ENCODE results near the gene KIF1A. TPM values are rescaled to one million over a fixed set of nuclear protein-coding genes. Genes with fewer than 3 reads are reported as not detected.
A peak's percentile ranks its signal among the peaks of the same experiment; 100 is the strongest.

Gene KIF1A
- total and polyA plus RNA-seq, 5 donors from 2014 or later, result not detected

- H3K4me1 ChIP-seq (ENCODE audit: control insufficient read depth, insufficient read depth, low read length, poor library complexity, severe bottlenecking), result no peaks in the 10 kb centered on the region
Observed at GRCh38 chr2:240764605-240765004, 55.4 kb downstream of the KIF1A start.

DNA sequence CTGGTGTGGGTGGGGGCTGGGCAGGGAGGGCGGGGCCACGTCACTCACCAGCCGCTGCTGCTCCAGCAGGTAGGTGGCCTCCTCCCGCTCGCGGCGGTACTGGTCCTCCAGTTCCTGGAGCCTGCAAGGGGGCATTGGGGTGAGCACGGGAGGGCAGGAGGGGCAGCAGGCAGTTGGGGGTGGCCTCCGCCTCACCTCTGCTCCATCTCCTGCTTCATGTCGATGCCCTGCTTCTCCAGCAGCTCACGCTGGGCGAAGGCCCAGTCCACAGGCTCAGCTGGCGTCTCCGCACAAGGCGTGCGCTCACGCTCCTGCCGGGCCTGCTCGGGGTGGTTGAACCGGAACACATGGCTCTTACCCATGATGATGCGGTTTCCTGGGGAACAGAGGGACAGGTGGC, 57.0 kb downstream of the KIF1A start:
- Histone ChIP-seq H3K4me1 (ENCODE audit: control insufficient read depth, insufficient read depth, low read length, poor library complexity, severe bottlenecking) (no peaks in the 10 kb centered on the region), H3K4me3 (ENCODE audit: low read depth, low read length) (no peak overlapping the region), H3K27ac (ENCODE audit: insufficient read depth, low read length, poor library complexity, severe bottlenecking) (no peak overlapping the region), H3K27me3 (ENCODE audit: control insufficient read depth, insufficient read depth, low read length) (no peaks in the 10 kb centered on the region), H3K9me3 (ENCODE audit: control insufficient read depth in 2 of 2, low read length in 2 of 2) (no peaks in the 10 kb centered on the region), H3K36me3 (ENCODE audit: control insufficient read depth, insufficient read depth, low read length) (no peaks in the 10 kb centered on the region)
- no peak for DNase-seq
- Mint-ChIP-seq H3K27me3 (no peaks in the 10 kb centered on the region), H3K36me3 (no peaks in the 10 kb centered on the region), H3K4me3 (no peak overlapping the region), H3K4me1 (no peaks in the 10 kb centered on the region), H3K9me3 (no peaks in the 10 kb centered on the region), H3K27ac (no peak overlapping the region)
- ATAC-seq (ENCODE audit: low read depth in 2 of 2), result no peak

More at GRCh38 chr2:240764605-240765004, 55.4 kb downstream of the KIF1A start:
- no peaks in the 10 kb centered on the region for H3K9me3 ChIP-seq (ENCODE audit: control insufficient read depth in 2 of 2, low read length in 2 of 2)
- no peaks in the 10 kb centered on the region for H3K9me3 Mint-ChIP-seq
- no peaks in the 10 kb centered on the region for H3K27me3 ChIP-seq (ENCODE audit: control insufficient read depth, insufficient read depth, low read length)
- H3K27ac Mint-ChIP-seq, result peak overlapping the region in 1 of 3 donors; percentile 87
- H3K36me3 ChIP-seq (ENCODE audit: control insufficient read depth, insufficient read depth, low read length), result no peaks in the 10 kb centered on the region
- no peaks in the 10 kb centered on the region for H3K4me1 Mint-ChIP-seq
- no peaks in the 10 kb centered on the region for H3K36me3 Mint-ChIP-seq
- no peaks in the 10 kb centered on the region for H3K27me3 Mint-ChIP-seq
- H3K4me3 ChIP-seq (ENCODE audit: low read depth, low read length), result no peak overlapping the region
- no peak overlapping the region for H3K27ac ChIP-seq (ENCODE audit: insufficient read depth, low read length, poor library complexity, severe bottlenecking)
- ATAC-seq (ENCODE audit: low read depth in 2 of 2) (no peak), DNase-seq (no peak)
- no peak overlapping the region for H3K4me3 Mint-ChIP-seq

- no peaks in the 10 kb centered on the region for H3K9me3 ChIP-seq (ENCODE audit: control insufficient read depth in 2 of 2, low read length in 2 of 2)
- DNase-seq (no peak), ATAC-seq (ENCODE audit: low read depth in 2 of 2) (no peak)
- no peaks in the 10 kb centered on the region for H3K27me3 ChIP-seq (ENCODE audit: control insufficient read depth, insufficient read depth, low read length)
- H3K36me3 ChIP-seq (ENCODE audit: control insufficient read depth, insufficient read depth, low read length), result no peaks in the 10 kb centered on the region
- no peaks in the 10 kb centered on the region for H3K4me1 ChIP-seq (ENCODE audit: control insufficient read depth, insufficient read depth, low read length, poor library complexity, severe bottlenecking)
- H3K36me3 Mint-ChIP-seq, result no peaks in the 10 kb centered on the region
- no peaks in the 10 kb centered on the region for H3K9me3 Mint-ChIP-seq
- H3K4me3 ChIP-seq (ENCODE audit: low read depth, low read length), result no peak overlapping the region
- H3K4me3 Mint-ChIP-seq, result no peak overlapping the region
- H3K27me3 Mint-ChIP-seq, result no peaks in the 10 kb centered on the region
- no peaks in the 10 kb centered on the region for H3K4me1 Mint-ChIP-seq
- no peak overlapping the region for H3K27ac Mint-ChIP-seq
- H3K27ac ChIP-seq (ENCODE audit: insufficient read depth, low read length, poor library complexity, severe bottlenecking), result no peak overlapping the region
Observed at GRCh38 chr2:240762249-240762648, 57.8 kb downstream of the KIF1A start.

GRCh38 chr2:240760576-240761246, 59.3 kb downstream of the KIF1A start:
- H3K36me3 Mint-ChIP-seq, result no peaks in the 10 kb centered on the region
- no peaks in the 10 kb centered on the region for H3K27me3 Mint-ChIP-seq
- H3K4me3 ChIP-seq (ENCODE audit: low read depth, low read length), result no peak overlapping the region
- no peak overlapping the region for H3K4me3 Mint-ChIP-seq
- no peaks in the 10 kb centered on the region for H3K4me1 ChIP-seq (ENCODE audit: control insufficient read depth, insufficient read depth, low read length, poor library complexity, severe bottlenecking)
- DNase-seq (no peak), ATAC-seq (ENCODE audit: low read depth in 2 of 2) (no peak)
- H3K4me1 Mint-ChIP-seq, result no peaks in the 10 kb centered on the region
- H3K27ac ChIP-seq (ENCODE audit: insufficient read depth, low read length, poor library complexity, severe bottlenecking), result no peak overlapping the region
- no peaks in the 10 kb centered on the region for H3K9me3 Mint-ChIP-seq
- no peaks in the 10 kb centered on the region for H3K9me3 ChIP-seq (ENCODE audit: control insufficient read depth in 2 of 2, low read length in 2 of 2)
- no peaks in the 10 kb centered on the region for H3K27me3 ChIP-seq (ENCODE audit: control insufficient read depth, insufficient read depth, low read length)
- H3K36me3 ChIP-seq (ENCODE audit: control insufficient read depth, insufficient read depth, low read length), result no peaks in the 10 kb centered on the region
- no peak overlapping the region for H3K27ac Mint-ChIP-seq

DNA sequence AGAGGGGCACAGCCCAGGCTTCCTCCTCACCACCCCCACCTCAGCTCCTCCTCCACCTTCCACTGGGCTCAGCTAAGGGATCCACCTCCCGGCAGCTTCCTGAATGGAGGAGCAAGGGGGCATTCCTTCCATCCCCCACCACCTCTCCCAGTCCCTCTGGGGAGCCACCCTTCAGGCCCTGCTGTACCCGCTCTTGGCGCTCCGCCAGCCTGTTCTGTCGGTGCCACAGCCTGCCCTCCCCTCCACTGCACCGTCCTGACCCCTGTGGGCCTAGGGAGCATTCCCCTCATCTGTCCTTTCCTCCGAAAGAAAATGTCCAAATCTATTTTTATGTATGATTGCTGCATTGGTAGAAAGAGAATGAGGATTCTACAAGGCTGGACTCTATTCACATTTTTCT, 59.9 kb downstream of the KIF1A start:
- no peaks in the 10 kb centered on the region for H3K9me3 ChIP-seq (ENCODE audit: control insufficient read depth in 2 of 2, low read length in 2 of 2)
- H3K4me3 Mint-ChIP-seq, result no peak overlapping the region
- no peaks in the 10 kb centered on the region for H3K4me1 Mint-ChIP-seq
- no peaks in the 10 kb centered on the region for H3K36me3 ChIP-seq (ENCODE audit: control insufficient read depth, insufficient read depth, low read length)
- no peaks in the 10 kb centered on the region for H3K27me3 ChIP-seq (ENCODE audit: control insufficient read depth, insufficient read depth, low read length)
- H3K9me3 Mint-ChIP-seq, result no peaks in the 10 kb centered on the region
- H3K4me1 ChIP-seq (ENCODE audit: control insufficient read depth, insufficient read depth, low read length, poor library complexity, severe bottlenecking), result no peaks in the 10 kb centered on the region
- no peak overlapping the region for H3K27ac ChIP-seq (ENCODE audit: insufficient read depth, low read length, poor library complexity, severe bottlenecking)
- DNase-seq (no peak), ATAC-seq (ENCODE audit: low read depth in 2 of 2) (no peak)
- H3K27ac Mint-ChIP-seq, result no peak overlapping the region
- H3K4me3 ChIP-seq (ENCODE audit: low read depth, low read length), result no peak overlapping the region
- no peaks in the 10 kb centered on the region for H3K36me3 Mint-ChIP-seq
- no peaks in the 10 kb centered on the region for H3K27me3 Mint-ChIP-seq

GRCh38 chr2:240759459-240759858, 60.6 kb downstream of the KIF1A start:
- peak overlapping the region in 1 of 3 donors; percentile 26 for H3K27ac Mint-ChIP-seq
- H3K27ac ChIP-seq (ENCODE audit: insufficient read depth, low read length, poor library complexity, severe bottlenecking), result no peak overlapping the region

GRCh38 chr2:240757086-240757614, 62.9 kb downstream of the KIF1A start:
- Mint-ChIP-seq H3K9me3 (no peaks in the 10 kb centered on the region), H3K27me3 (no peaks in the 10 kb centered on the region), H3K36me3 (no peaks in the 10 kb centered on the region), H3K4me1 (no peaks in the 10 kb centered on the region), H3K4me3 (no peak overlapping the region), H3K27ac (no peak overlapping the region)
- no peak overlapping the region for H3K27ac ChIP-seq (ENCODE audit: insufficient read depth, low read length, poor library complexity, severe bottlenecking)
- H3K4me3 ChIP-seq (ENCODE audit: low read depth, low read length), result no peak overlapping the region
- H3K27me3 ChIP-seq (ENCODE audit: control insufficient read depth, insufficient read depth, low read length), result no peaks in the 10 kb centered on the region
- H3K36me3 ChIP-seq (ENCODE audit: control insufficient read depth, insufficient read depth, low read length), result no peaks in the 10 kb centered on the region
- ATAC-seq (ENCODE audit: low read depth in 2 of 2), result no peak
- no peaks in the 10 kb centered on the region for H3K4me1 ChIP-seq (ENCODE audit: control insufficient read depth, insufficient read depth, low read length, poor library complexity, severe bottlenecking)
- DNase-seq, result no peak
- H3K9me3 ChIP-seq (ENCODE audit: control insufficient read depth in 2 of 2, low read length in 2 of 2), result no peaks in the 10 kb centered on the region

More at GRCh38 chr2:240759459-240759858, 60.6 kb downstream of the KIF1A start:
- ATAC-seq (ENCODE audit: low read depth in 2 of 2) (no peak), DNase-seq (no peak)
- Mint-ChIP-seq H3K27me3 (no peaks in the 10 kb centered on the region), H3K4me1 (no peaks in the 10 kb centered on the region), H3K9me3 (no peaks in the 10 kb centered on the region), H3K4me3 (no peak overlapping the region), H3K36me3 (no peaks in the 10 kb centered on the region)
- H3K4me1 ChIP-seq (ENCODE audit: control insufficient read depth, insufficient read depth, low read length, poor library complexity, severe bottlenecking), result no peaks in the 10 kb centered on the region
- H3K36me3 ChIP-seq (ENCODE audit: control insufficient read depth, insufficient read depth, low read length), result no peaks in the 10 kb centered on the region
- no peaks in the 10 kb centered on the region for H3K27me3 ChIP-seq (ENCODE audit: control insufficient read depth, insufficient read depth, low read length)
- no peak overlapping the region for H3K4me3 ChIP-seq (ENCODE audit: low read depth, low read length)
- no peaks in the 10 kb centered on the region for H3K9me3 ChIP-seq (ENCODE audit: control insufficient read depth in 2 of 2, low read length in 2 of 2)

DNA sequence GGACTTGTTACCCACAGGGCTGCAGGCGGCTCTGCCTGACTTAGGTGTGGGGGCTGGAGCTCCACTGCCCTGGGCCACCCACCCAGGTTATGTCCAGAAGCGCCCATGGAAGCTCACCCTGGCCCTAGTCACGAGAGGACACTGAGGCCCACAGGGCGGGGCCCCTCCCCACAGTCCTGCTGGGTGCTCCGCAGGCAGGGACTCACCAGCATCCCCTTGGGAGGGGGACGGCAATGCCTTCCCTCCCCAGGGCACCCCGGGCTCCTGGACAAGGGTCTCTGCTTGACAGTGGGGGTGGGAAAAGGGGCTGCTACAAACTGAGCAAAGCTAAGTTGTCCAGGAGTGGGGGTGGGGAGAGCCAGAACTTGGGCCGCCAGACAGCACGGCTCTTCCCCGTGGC, 67.8 kb downstream of the KIF1A start:
- Mint-ChIP-seq H3K36me3 (no peaks in the 10 kb centered on the region), H3K9me3 (no peaks in the 10 kb centered on the region), H3K27me3 (no peaks in the 10 kb centered on the region), H3K4me3 (no peak overlapping the region), H3K4me1 (no peaks in the 10 kb centered on the region), H3K27ac (no peak overlapping the region)
- H3K9me3 ChIP-seq (ENCODE audit: control insufficient read depth in 2 of 2, low read length in 2 of 2), result no peaks in the 10 kb centered on the region
- H3K4me1 ChIP-seq (ENCODE audit: control insufficient read depth, insufficient read depth, low read length, poor library complexity, severe bottlenecking), result no peaks in the 10 kb centered on the region
- H3K27me3 ChIP-seq (ENCODE audit: control insufficient read depth, insufficient read depth, low read length), result no peaks in the 10 kb centered on the region
- DNase-seq, result no peak
- H3K27ac ChIP-seq (ENCODE audit: insufficient read depth, low read length, poor library complexity, severe bottlenecking), result no peak overlapping the region
- ATAC-seq (ENCODE audit: low read depth in 2 of 2), result no peak
- no peak overlapping the region for H3K4me3 ChIP-seq (ENCODE audit: low read depth, low read length)
- no peaks in the 10 kb centered on the region for H3K36me3 ChIP-seq (ENCODE audit: control insufficient read depth, insufficient read depth, low read length)

All from CD4-positive, CD25-positive, alpha-beta regulatory T cell (primary cell).